HG03060 (cell line): ENCODE data around the gene ADARB2.
"Not testable (repeated sequence)": the region's sequence is repeated elsewhere in the genome, so short reads cannot be mapped to it uniquely, and the experiment has no call there.

ENCODE experiments used
- ATAC-seq: cut with Tn5 transposase; IDR thresholded peaks from one replicate; pipeline ENCODE4 v1.9.1; 2021; ENCODE audit warnings: low read depth, moderate number of reproducible peaks; ENCODE audit not compliant: unreplicated experiment

The ADARB2 gene

DNA sequence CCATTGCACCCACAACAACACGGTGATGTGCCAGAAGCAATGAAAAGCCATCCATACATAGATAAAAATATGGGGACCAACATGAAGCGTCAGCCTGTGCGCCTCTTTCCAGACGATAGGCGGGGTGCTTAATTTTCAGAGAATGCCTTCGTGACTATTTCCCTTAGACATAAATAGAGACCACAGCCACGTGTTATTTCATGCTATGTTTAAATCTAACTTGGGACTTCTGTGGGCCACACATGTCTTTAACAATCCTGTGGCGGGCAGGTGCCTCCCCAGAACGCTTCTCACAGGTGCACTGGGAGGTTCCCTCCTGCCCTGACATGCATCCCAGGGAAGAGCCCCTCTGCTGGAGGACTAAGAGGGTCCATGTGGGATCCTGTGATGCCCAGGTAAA lies 259.7 kb downstream of the ADARB2 start:
- ATAC-seq: no peak

DNA sequence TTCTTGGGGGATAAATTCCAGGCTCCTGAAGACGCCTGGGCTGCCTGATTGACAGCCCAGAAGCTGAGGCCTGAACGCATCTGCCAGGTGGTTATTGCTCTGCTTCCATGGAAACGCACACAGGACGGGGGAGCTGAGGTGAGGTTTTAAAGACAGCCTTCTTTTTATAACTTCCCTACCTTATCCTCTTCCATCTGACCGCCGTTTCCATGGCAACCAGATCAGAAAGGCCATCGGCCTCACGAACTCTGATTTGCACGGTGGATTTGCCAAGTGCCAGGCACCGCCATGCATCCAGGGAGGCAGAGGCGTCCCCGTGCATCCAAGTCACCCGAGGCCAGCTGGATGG lies 260.9 kb downstream of the ADARB2 start:
- ATAC-seq: no peak

- ATAC-seq: no peak
These were observed 261.4 kb downstream of the ADARB2 start for GRCh38 chr10:1475771-1476454.

- no peak for ATAC-seq
These were observed 262.2 kb downstream of the ADARB2 start for GRCh38 chr10:1475098-1475591.

DNA sequence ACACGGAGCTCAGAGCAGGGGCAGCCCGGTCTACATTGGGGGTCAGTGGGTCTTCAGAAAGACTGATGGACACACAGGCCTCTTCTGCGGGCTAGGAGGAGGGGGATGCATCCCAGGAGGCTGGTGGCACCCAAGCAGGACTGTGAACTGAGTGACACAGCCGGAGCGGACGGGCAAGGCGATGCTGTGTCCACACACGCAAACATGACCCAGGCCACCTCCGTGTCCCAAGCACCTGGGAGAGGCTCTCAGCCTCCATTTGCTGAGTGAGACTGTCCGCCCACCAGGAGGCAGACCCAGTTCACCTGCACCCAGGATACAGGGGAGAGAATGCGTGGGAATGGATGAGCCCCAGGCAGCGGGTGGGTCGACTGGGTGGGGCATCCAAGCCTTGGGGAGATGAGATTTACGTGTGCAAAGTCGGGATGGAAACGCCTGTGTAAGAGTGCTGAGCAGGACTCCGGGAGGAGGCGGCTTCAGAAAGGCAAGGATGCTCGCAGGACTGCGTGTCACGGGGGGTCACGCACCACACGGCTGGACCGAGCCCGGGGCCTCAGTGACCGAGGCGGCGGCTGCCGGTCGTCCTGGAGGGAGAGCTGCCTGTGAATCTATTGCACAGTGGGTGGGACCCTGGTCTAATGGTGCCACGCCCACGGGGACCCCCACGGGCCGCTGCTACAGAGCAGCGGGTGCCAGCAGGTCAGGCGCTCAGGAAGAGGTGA lies 262.8 kb downstream of the ADARB2 start:
- ATAC-seq: no peak

- ATAC-seq: no peak
These were observed 263.5 kb downstream of the ADARB2 start for GRCh38 chr10:1473874-1474273.

GRCh38 chr10:1472178-1472958 lies 265.0 kb downstream of the ADARB2 start:
- no peak for ATAC-seq

- ATAC-seq: no peak
These were observed 268.5 kb downstream of the ADARB2 start for GRCh38 chr10:1468811-1469210.

DNA sequence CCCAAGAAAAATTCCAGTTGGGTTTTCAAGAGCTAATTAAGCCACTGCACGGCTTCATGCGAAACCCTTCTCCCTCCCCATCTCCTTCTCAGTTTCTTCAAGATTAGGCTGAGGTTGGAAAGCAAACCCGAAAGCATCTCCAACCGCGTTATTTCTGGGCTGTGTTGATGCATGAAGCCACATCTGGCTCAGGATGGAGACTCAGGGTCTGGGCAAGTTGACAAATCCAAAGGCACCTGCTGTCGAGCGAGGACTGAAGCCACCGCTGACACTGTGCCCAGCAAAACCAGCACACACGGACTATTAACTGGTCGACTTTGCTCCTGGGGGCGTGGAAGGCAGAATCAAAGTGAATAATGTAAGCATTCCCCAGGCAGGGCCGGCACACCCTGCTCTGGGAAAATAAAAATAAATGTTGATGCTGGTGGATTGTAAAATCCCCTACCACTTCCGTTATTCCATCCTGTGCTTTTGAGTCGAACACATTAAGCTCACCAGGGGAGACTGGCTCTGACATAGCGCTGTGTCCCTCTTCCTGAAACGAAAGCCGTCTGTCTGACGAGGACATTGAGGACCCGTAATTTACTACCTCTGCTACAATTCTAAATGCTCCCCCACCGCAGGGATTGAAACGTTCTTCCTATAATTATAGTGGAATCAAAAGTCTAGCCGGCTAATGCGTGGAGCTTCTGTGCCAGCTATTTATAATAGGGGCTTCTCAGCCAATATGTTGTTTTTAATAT lies 269.8 kb downstream of the ADARB2 start:
- ATAC-seq: no peak

GRCh38 chr10:1465993-1466764 lies 271.1 kb downstream of the ADARB2 start:
- no peak for ATAC-seq

DNA sequence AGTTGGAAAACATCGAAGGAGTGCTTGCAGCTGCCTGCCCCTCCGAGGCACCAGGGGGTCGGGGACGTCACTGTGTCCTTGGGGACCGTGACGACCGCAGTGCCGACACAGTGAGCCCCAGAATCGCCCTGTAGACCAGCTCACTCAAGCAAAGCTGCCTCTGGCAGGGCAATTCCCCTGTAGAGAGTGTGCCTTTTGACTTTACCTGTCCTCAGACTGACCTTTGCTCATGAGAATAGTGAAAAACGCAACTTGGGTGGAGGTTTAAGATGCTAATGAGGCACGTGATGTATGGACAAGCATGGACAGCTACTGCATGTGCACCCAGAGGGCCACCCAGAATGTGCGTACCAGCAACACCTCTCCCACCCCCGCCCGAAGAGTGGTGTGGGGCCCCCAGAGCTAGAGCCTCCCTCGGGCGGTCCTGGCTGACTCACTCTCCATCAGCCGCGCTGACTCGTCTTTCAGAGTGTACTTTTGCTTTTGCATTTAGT lies 271.9 kb downstream of the ADARB2 start:
- peak; percentile 75 for ATAC-seq

- peak; percentile 21 for ATAC-seq
These were observed 272.4 kb downstream of the ADARB2 start for GRCh38 chr10:1464881-1465417.

DNA sequence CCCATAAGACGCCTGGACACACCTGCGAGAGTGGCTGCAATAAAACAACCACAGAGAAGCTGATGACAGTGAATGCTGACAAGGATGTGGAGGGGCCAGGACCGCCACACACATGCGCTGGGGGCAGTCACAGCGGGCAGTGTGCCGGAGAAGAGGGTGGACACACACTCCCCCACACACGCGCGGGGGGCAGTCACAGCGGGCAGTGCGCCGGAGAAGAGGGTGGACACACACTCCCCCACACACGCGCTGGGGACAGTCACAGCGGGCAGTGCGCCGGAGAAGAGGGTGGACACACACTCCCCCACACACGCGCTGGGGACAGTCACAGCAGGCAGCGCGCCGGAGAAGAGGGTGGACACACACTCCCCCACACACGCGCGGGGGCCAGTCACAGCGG lies 273.4 kb downstream of the ADARB2 start:
- not testable (repeated sequence) for ATAC-seq

DNA sequence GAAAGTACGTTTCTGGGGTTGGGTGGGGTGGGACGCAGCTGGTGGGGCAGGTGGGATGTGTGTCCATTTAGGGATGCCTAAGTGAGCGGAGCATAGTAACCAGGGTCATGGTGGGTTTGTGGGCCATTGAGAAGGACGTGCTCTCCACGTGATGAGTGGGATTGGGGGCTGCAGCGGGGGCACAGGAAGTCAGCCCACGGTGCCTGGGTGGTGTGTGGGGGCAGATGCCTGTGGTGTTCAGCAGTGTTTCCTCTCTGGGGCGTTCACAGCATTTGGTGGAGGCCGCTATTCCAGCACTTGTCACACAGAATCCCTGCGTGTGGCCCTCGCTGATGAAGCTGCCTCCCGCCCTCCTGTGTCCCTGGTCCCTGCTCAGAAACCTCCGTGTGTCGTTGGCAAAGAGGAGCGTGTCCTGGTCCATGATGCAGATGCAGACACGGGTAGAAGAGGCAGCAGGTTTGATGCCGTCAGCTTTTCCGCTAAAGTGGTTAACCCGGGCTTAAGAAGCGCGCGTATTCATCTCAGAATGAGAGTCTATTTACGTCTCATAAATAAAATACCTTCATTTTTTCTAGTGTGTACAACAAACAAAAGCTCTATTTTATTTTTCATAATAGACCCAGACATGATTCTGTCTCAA lies 274.2 kb downstream of the ADARB2 start:
- ATAC-seq: no peak

DNA sequence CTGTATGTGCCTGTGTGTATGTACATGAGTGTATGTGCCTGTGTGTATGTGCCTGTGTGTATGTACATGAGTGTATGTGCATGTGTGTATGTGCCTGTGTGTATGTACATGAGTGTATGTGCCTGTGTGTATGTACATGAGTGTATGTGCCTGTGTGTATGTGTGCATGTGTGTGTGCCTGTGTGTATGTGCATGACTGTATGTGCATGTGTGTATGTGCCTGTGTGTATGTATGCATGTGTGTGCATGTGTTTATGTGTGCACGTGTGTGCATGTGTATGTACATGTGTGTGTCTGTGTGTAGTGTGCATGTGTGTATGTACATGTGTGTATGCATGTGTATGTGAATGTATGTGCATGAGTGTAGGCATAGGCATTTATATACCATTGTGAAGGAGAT lies 274.8 kb downstream of the ADARB2 start:
- no peak for ATAC-seq

GRCh38 chr10:1462032-1462431 lies 275.3 kb downstream of the ADARB2 start:
- no peak for ATAC-seq

DNA sequence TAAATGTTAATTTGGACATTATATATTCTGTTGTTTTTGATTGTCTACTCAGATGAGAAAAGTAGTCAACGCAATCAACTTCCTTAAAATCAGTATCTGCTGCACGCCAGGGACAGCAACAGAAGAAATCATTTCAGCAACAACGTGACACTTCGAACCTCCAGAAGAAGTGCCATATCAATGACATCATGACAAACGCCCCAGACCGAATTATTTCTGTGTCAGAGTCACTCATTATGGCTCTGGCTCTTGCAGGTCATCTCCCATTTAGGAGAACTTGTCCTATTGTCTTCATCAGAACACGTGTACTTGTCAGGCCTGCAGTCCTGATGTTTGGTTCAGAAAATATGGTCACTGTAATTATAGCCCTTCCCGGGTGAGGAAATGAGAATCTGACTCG lies 276.3 kb downstream of the ADARB2 start:
- no peak for ATAC-seq

DNA sequence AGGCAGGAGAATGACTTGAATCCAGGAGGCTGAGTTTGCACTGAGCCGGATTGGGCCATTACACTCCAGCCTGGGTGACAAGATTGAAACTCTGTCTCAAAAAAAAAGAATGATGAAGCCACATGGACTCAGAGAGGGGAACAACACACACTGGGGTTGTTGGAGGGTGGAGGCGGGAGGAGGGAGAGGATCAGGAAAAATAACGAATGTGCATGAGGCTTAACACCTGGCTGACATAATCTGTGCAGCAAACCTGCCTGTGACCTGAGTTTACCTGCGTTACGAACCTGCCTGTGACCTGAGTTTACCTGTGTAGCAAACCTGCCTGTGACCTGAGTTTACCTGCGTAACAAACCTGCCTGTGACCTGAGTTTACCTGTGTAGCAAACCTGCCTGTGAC lies 277.7 kb downstream of the ADARB2 start:
- not testable (repeated sequence) for ATAC-seq

GRCh38 chr10:1454951-1455350 lies 282.4 kb downstream of the ADARB2 start:
- no peak for ATAC-seq
